Measurements from ENCODE around the gene FBLN7.
"Not testable (repeated sequence)": the region's sequence is repeated elsewhere in the genome, so short reads cannot be mapped to it uniquely, and the experiment has no call there.

FBLN7 gene

DNA sequence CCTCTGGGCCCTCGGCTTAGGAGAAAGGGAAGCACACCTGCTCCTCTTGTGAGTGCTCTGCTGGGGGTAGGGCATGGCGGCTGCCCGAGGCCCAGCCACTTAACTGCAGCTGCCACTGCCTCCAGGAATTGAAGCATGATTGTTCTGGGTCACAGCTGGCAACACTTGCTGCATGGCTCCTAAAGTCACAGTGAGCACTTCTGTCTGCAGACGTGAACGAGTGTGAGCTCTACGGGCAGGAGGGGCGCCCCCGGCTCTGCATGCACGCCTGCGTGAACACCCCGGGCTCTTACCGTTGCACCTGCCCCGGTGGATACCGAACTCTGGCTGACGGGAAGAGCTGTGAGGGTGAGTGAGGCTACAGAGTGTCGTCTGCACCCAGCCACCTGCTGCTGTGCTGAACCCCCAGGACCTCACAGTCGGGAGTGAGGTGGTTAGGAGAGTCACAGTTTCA, 44.4 kb downstream of the FBLN7 start:
- in situ Hi-C loops (cut with MboI; ENCODE audit: low sequenced_read_pairs): no loop called here

DNA sequence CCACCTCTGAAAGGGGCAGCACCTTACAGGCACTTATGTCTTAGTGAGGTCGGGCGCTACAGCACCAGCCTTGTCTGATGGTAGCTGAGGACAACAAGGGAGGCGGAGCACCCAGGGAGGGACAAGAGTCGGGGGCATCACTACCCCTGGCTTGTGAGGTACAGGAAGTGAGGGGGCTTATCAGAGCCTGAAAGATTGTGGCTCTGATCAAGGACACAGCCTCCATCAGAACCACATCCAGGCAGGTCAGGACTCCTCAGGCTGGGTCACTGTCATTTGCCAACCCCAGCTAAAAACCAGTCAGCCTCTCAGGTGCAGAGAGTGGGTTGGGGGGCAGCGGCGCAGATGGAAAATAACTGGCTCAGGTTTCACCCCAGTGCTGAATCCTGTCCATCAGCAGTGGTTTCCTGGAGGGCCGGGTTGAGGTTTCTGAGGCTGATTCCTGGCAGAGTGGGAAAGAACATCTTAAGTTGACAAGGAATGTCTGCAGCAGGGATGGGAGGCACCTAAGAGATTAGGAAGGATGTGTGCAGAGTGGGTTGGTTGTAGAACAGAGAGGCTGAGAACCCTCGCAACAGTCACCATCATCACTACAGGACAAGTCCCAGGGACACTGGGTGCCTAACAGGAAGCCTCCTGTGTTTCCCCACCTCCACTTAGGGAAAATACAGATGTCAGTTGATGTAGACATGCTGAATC, 45.3 kb downstream of the FBLN7 start:
- in situ Hi-C loops (cut with MboI; ENCODE audit: low sequenced_read_pairs): no loop called here

DNA sequence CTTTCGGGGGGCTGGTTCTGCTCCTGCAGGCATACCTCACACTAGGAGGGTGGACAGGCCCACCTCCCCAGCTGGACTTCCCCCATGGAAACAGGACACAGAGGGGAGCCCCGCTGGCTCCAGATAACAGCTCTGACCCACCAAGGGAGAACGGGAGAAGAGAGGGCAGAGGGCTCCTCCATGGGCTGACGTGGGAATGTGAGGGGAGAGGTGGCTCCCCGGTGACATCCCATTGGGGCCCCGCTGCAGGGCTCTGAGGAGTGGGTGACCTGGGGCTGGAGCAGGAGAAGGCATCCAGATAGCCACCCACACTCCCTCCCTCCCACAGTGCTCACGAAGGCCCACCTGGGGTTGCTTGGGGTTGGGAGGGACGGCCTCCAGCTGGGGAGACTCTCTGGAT, 45.9 kb downstream of the FBLN7 start:
- in situ Hi-C loops (cut with MboI; ENCODE audit: low sequenced_read_pairs): no loop called here

DNA sequence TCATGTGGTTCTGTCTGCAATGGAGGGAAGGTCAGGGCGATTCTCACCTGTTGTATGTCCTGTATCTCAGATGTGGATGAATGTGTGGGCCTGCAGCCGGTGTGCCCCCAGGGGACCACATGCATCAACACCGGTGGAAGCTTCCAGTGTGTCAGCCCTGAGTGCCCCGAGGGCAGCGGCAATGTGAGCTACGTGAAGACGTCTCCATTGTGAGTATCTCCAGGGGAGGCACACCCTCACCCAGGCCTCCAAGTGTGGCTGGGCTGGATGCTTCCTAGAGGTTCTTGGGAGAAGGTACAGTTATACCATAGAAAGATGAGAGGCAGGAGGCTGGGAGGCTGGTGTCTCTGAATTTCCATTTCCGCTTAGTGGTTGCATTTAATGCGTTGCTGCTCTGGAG, 46.9 kb downstream of the FBLN7 start:
- in situ Hi-C loops (cut with MboI; ENCODE audit: low sequenced_read_pairs): no loop called here

DNA sequence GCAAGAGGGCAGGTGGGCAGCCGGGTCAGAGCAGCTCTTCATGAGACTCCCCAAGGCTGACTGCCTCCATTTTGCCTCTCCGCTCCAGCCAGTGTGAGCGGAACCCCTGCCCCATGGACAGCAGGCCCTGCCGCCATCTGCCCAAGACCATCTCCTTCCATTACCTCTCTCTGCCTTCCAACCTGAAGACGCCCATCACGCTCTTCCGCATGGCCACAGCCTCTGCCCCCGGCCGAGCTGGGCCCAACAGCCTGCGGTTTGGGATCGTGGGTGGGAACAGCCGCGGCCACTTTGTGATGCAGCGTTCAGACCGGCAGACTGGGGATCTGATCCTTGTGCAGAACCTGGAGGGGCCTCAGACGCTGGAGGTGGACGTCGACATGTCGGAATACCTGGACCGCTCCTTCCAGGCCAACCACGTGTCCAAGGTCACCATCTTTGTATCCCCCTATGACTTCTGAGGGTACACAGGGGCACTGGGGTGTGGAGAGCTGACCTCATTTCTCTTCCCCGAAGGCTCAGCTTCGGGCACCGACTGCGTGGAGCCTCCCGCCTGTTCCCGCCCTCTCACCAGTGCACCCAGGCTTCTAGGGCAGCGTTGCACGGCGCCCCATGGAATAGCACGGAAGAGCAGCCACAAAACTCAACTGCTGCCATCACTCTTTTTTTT, 49.0 kb downstream of the FBLN7 start:
- in situ Hi-C loops (cut with MboI; ENCODE audit: low sequenced_read_pairs): no loop called here

DNA sequence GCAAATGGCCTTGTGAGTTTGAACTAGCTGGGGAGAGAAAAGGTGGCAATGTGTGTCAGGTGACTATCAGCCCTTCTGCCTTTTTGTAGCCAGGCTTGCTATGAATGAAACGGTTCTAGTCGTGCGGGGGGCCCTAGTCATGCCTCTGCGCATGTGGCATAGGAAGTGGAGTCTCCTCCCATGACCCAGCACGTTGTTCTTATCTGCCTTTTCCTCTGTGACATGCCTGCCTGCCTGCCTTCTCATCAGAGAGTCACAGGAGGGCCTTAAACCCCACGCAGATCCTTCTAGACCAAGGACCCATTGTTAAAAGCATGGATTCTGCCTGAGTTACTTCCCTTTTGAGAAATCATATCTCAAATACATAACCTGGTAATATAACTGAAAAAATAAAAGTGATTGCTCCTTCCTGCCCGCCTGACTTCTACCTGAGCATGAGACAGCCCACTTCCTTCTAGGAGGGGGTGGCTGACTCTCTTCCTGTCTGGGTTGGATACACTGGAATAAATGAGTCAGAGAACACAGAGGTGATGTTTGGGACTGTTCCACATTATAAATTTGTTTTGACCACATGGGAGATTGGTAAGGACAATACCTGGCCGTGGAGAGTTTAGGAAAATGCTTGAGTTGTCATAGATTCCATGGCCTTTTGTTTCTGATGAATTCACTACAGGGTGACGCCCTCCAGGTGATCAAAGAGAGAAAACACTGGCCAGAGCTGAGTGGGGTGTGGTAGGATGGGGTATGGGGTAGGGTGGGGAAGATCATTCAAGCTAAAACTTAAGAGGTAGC, 49.8 kb downstream of the FBLN7 start:
- in situ Hi-C loops (cut with MboI; ENCODE audit: low sequenced_read_pairs): no loop called here

DNA sequence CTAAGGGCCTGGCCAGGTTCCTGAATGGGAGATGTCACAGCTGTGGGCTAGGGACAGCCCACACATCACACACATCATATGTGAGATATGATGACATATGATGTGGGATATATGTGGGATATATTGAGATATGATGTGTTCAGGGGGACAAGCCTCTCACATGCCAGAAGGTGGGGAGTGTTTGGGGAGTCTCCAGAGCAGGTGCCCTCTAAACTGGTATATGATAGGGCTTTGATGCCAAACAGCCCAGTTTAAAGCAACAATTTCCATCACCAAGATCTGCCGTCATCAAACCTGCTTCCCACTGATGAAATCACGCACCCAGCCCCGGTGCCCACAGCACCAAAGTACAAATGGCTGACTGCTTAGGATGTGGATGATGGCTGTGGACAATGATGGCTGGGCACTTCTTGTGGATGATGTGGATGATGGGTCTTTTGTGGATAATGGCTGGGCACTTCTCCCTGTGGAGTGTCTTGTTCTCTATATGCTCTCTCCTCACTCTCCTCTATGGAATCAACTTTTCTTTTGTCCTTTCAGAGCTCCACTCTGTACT, 50.9 kb downstream of the FBLN7 start:
- in situ Hi-C loops (cut with MboI; ENCODE audit: low sequenced_read_pairs): no loop called here

DNA sequence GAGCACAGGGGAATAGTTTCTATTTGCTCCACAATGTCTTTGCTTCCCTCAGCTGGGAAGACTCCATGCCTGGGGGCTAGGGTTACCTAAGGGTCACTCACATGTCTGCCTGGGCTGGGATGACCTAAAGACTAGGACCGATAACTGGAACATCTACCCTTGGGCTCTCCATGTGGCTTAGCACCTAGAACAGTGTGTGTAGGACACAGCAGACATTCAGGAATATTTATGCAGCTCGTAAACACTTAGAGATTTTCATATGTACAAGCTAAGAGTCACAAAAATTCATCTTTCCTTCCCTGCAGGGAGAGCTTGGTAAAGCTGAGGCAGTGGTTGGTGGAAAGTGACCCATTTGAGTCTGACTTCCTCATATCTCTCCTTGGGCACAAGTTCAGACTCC, 55.8 kb downstream of the FBLN7 start:
- in situ Hi-C loops (cut with MboI; ENCODE audit: low sequenced_read_pairs): no loop called here

DNA sequence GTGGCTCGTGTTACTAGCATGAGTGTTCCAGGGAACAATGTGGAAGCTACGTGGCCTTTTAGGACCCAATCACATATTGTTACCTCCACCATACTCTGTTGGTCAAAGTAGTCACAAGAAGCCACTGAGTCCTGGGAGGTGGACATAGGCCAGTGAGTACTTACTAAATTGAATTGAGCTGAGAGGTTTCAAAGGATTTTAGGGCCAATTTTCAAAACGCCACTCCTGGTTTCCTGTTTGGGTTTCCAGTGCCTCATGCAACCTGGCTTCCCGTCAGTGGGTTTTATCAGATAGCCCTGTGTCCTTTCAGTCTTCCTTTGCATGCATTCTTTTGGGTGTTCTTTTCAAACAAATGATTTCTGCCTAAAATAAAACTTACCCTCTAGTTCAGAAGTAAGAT, 56.3 kb downstream of the FBLN7 start:
- in situ Hi-C loops (cut with MboI; ENCODE audit: low sequenced_read_pairs): no loop called here

DNA sequence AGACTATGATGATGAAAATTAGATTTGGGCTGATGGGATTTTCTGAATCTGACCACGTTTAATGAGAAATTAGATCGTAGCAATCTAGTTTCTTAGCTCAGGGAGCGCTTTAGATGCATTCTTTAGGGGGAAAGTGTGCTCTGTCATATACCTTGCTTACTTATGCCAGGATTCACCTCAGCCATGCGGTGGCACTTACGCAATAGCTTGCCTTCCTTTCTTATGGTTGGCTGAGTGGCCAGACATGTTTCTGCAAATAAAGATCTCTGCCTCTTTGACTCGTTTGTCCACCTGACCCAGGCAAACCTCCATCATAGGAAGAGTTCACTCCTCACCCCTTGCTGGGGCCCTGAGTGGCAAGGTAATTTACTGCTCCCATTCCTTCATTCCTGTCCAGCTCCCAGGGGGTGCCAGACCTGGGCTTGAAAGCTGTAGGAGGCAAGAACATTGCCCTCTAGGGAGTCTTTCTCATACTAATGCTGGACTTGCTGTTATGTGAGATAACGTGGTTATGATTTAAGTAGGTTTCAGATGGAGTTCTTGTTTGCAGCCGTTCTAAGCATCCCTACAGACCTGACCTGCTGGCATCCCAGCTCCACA, 57.1 kb downstream of the FBLN7 start:
- in situ Hi-C loops (cut with MboI; ENCODE audit: low sequenced_read_pairs): no loop called here

DNA sequence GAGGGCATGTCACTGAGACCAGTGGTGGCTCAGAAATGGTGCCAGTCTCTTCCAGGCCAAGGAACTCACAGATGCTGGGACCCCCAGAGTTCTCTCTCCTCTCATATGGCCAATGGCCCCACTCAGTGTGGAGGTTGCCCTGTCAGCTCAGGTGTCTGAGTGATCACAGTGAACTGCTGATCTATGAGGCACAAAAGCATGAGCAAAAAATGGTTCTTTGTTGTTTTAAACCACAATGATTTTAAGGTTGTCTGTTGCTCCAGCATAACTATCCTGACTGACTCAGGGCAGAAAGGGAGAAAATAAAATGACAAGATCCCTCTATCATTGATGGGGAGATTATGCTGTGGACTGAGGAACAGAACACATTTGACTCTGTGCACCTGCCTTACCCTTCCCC, 57.8 kb downstream of the FBLN7 start:
- in situ Hi-C loops (cut with MboI; ENCODE audit: low sequenced_read_pairs): no loop called here

DNA sequence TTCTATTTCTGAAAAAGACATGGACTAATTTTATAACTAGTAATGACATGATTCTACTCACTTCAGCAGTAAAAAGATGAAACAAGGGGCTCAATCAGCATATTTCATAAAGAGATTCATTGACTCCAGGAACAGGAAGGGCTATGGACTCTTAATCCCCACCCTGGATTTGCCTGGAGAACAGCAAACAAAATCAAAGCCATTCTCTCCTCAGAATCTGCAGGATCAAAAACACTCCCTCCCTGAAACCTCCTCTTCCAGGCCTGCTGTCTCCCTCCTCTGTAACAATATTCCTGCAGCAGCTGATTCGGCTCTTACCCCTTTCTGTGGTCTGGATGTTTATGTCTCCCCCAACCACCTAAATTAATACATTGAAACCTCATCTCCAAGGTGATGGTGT, 59.7 kb downstream of the FBLN7 start:
- in situ Hi-C loops (cut with MboI; ENCODE audit: low sequenced_read_pairs): no loop called here

DNA sequence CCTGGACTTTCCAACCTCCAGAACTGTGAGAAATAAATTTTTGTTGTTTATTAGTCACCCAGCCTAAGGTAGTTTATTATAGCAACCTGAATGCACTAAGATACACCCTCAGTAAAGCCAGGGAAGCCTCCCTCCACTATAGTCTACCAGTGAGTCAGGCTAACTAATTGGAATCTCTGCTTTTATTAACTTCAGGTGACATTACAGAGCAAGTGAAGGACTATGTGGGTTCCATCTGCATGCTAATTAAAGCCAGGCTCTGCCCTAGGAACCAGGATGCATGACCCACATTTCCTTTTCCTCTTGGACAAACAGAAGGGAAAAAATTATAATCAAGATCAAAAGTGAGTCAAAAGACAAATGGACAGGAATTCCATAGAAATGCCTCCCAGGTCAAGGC, 60.6 kb downstream of the FBLN7 start:
- in situ Hi-C loops (cut with MboI; ENCODE audit: low sequenced_read_pairs): no loop called here

DNA sequence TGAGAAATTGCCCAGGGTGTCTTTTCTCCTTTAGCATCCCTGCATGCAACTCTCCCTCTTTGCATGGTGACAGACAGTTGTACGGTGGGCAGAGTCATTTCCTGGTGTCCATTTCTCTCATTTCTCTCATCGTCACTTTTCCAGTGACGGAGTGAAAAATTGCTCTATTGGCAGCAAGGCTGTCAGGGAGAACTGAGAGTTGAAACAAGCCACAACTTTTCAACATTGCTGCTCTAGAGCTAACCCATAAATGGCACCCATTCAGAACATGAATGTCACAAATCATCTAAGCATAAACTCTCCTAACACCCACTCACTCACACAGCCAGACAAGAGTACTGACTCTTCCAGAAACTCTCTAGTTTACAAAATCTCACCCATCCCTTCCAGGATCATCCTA, 61.0 kb downstream of the FBLN7 start:
- in situ Hi-C loops (cut with MboI; ENCODE audit: low sequenced_read_pairs): no loop called here

DNA sequence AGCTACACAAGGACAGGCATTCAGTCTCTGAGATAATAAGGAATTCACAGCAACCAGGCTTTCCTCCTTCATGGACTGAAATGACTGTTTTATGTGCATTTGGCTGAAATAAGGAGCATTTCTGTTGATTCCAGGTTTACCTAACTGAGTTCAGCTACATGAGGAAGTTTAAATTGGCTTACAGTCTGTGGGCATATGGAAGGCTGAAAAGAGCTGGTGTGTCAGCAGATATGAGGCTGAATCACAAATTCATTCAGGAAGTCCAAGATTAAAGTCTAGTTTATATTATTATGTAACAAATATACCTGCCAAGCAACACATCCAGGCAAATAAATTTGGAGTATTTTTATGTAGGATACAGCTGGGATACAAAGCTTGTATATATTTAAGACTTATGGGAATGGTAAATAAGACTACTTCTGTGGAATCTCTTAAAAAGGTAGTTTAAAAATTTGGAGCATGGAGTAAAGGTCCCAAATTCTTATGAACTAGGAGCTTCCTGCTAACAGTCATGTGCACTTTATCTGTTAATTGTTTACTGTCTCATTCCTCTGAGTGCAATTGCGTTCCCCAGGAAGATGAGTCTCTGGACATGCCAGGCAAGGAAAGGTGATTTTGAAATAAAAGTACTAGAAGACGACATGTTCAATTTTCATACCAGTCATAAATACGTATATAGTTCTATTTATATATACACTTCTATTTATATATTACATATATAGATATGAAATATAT, 63.7 kb downstream of the FBLN7 start:
- in situ Hi-C loops (cut with MboI; ENCODE audit: low sequenced_read_pairs): no loop called here

DNA sequence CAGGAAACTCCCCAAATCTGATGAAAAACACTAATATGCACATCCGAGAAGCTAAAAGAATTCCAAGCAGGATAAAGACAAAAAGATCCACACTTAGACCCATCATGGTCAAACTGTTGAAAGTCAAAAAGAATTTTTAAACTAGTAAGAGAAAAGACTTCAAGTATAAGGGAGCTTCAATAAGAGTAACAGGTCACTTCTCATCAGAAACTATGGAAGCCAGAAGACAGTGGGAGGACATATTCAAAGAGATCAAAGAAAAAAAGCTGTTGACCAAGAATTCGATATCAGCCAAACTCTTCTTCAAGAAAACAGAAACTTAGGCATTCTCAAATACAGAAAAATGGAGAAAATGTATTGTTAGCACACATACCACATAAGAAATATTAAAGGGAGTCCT, 66.2 kb downstream of the FBLN7 start:
- in situ Hi-C loops (cut with MboI; ENCODE audit: low sequenced_read_pairs): no loop called here

DNA sequence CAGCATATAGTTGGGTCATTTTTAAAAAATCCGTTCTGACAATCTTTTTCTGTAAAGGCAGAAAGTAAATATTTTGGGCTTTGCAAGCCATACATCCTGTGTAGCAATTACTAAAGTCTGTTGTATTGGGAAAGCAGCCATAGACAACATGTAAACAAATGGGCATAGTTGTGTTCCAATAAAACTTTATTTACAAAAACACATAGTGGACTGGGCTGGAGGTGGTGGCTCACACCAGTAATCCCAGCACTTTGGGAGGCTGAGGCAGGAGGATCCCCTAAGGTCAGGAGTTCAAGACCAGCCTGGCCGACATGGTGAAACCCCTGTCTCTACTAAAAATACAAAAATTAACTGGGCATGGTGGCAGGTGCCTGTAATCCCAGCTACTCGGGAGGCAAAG, 69.7 kb downstream of the FBLN7 start:
- in situ Hi-C loops (cut with MboI; ENCODE audit: low sequenced_read_pairs): not testable (repeated sequence)

DNA sequence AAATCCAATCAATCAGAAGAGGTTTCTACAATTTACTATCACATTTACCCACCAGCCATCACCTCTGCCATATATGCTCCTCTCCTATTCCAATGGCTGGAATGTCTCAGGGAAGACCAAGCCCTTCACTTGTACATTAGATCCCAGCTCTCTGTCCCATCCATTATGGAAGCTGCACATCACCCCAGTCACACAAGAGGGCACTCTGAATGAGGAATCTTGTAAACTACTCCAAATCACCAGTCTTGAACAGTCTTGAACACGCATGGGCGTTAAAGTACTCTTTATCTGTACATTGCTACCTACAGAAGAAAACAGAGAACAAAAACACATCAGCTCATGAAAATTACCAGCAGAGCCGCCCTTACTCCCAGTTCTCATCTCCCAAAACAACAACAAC, 78.0 kb downstream of the FBLN7 start:
- in situ Hi-C loops (cut with MboI; ENCODE audit: low sequenced_read_pairs): no loop called here

DNA sequence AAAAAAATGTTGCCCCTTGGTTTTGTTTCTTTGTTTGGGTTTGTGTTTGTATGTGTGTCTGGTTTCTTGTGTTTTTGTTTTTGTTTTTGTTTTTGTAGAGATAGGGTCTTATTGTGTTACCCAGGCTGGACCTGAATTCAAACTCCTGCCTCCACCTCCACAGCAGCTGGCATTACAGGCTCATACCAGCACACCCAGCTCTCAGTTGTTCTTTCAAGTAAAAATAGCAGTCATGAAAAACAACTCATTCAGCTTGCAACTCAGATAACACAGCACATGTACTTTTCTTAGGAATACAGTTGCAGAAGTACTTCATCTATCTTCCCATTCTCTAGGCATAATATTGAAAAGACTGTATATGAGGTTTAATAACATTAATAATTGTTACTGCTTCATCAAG, 79.7 kb downstream of the FBLN7 start:
- in situ Hi-C loops (cut with MboI; ENCODE audit: low sequenced_read_pairs): no loop called here

DNA sequence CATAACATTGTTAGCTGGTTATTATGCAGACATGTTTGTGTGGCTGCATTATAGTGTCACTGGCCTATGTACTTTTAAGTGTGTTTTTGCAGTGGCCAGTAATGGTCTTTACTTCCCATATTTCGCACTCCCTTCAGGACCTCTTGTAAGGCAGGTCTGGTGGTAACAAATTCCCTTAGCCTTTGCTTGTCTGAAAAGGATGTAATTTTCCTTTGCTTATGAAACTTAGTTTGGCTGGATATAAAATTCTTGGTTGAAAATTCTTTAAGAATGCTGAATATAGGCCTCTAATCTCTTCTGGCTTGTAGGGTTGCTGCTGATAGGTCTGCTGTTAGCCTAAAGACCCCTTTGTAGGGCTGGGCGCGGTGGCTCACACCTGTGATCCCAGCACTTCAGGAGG, 82.0 kb downstream of the FBLN7 start:
- in situ Hi-C loops (cut with MboI; ENCODE audit: low sequenced_read_pairs): no loop called here

DNA sequence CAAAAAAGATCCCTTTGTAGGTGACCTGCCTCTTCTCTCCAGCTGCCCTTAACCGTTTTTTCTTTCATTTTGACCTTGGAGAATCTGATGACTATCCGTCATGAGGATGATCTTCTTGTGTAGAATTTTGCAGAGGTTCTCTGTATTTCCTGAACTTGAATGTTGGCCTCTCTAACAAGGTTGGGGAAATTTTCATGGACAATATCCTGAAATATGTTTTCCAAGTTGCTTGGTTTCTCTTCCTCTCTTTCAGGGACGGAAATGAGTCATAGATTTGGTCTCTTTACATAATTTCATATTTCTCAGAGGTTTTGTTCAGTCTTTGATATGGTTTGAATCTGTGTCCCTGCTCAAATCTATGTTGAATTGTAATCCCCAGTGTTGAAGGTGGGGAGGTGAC, 82.6 kb downstream of the FBLN7 start:
- in situ Hi-C loops (cut with MboI; ENCODE audit: low sequenced_read_pairs): no loop called here

All from HL-60/S4 treated with phorbol 12-myristate 13-acetate at 8.2 ng/mL for 4 days and 3 days (cell line).